ENCODE data around the gene CHCHD3. TPM values are rescaled to one million over a fixed set of nuclear protein-coding genes. Genes with fewer than 3 reads are reported as not detected.

The CHCHD3 gene
- total RNA-seq, 1 experiment from 2014 or later: 89.9 TPM

GRCh38 chr7:132979524-132979923 lies 102.4 kb downstream of the CHCHD3 start:
- no peak for DNase-seq
- no peak overlapping the region for H3K4me3 Mint-ChIP-seq (ENCODE audit: low read depth, unreplicated experiment)
- CTCF ChIA-PET: interaction anchor here (0.6 kb wide), 1 partner anchor 278 kb away, joined by 3 read pairs; no protein-coding TSS in a partner anchor
- TF ChIP-seq CTCF (IDR thresholded peaks at IDR 0.05; ENCODE audit: unreplicated experiment): no peak
- H3K4me1 Mint-ChIP-seq (ENCODE audit: low read depth, unreplicated experiment): no peaks in the 10 kb centered on the region
- no peaks in the 10 kb centered on the region for H3K36me3 Mint-ChIP-seq (ENCODE audit: insufficient read depth, unreplicated experiment)
- H3K9me3 Mint-ChIP-seq (ENCODE audit: low read depth, unreplicated experiment): no peaks in the 10 kb centered on the region
- no TSS peak for BruUV-seq (replicated peaks)
- H3K27ac Mint-ChIP-seq (ENCODE audit: unreplicated experiment): no peak overlapping the region
- intact Hi-C loops (cut with micrococcal nuclease; ENCODE audit: unreplicated experiment): no loop called here
- H3K27me3 Mint-ChIP-seq (ENCODE audit: unreplicated experiment): no peaks in the 10 kb centered on the region

- no peak for TF ChIP-seq CTCF (IDR thresholded peaks at IDR 0.05; ENCODE audit: unreplicated experiment)
- H3K27ac Mint-ChIP-seq (ENCODE audit: unreplicated experiment): no peak overlapping the region
- no peaks in the 10 kb centered on the region for H3K36me3 Mint-ChIP-seq (ENCODE audit: insufficient read depth, unreplicated experiment)
- no peaks in the 10 kb centered on the region for H3K9me3 Mint-ChIP-seq (ENCODE audit: low read depth, unreplicated experiment)
- no peak overlapping the region for H3K4me3 Mint-ChIP-seq (ENCODE audit: low read depth, unreplicated experiment)
- intact Hi-C loops (cut with micrococcal nuclease; ENCODE audit: unreplicated experiment): no loop called here
- no TSS peak for BruUV-seq (replicated peaks)
- H3K4me1 Mint-ChIP-seq (ENCODE audit: low read depth, unreplicated experiment): no peaks in the 10 kb centered on the region
- no peak for DNase-seq
- CTCF ChIA-PET: no interaction called here
- no peaks in the 10 kb centered on the region for H3K27me3 Mint-ChIP-seq (ENCODE audit: unreplicated experiment)
These were observed 104.7 kb downstream of the CHCHD3 start for GRCh38 chr7:132977234-132977633.

- no peaks in the 10 kb centered on the region for H3K36me3 Mint-ChIP-seq (ENCODE audit: insufficient read depth, unreplicated experiment)
- BruUV-seq (replicated peaks): no TSS peak
- H3K4me1 Mint-ChIP-seq (ENCODE audit: low read depth, unreplicated experiment): no peaks in the 10 kb centered on the region
- no peaks in the 10 kb centered on the region for H3K27me3 Mint-ChIP-seq (ENCODE audit: unreplicated experiment)
- no peak overlapping the region for H3K4me3 Mint-ChIP-seq (ENCODE audit: low read depth, unreplicated experiment)
- no peak for TF ChIP-seq CTCF (IDR thresholded peaks at IDR 0.05; ENCODE audit: unreplicated experiment)
- intact Hi-C loops (cut with micrococcal nuclease; ENCODE audit: unreplicated experiment): no loop called here
- CTCF ChIA-PET: no interaction called here
- no peaks in the 10 kb centered on the region for H3K9me3 Mint-ChIP-seq (ENCODE audit: low read depth, unreplicated experiment)
- no peak overlapping the region for H3K27ac Mint-ChIP-seq (ENCODE audit: unreplicated experiment)
- no peak for DNase-seq
These were observed 109.1 kb downstream of the CHCHD3 start for GRCh38 chr7:132972745-132973144.

GRCh38 chr7:132970257-132970656 lies 111.6 kb downstream of the CHCHD3 start:
- H3K27me3 Mint-ChIP-seq (ENCODE audit: unreplicated experiment): no peaks in the 10 kb centered on the region
- no peaks in the 10 kb centered on the region for H3K9me3 Mint-ChIP-seq (ENCODE audit: low read depth, unreplicated experiment)
- H3K4me1 Mint-ChIP-seq (ENCODE audit: low read depth, unreplicated experiment): no peaks in the 10 kb centered on the region
- CTCF ChIA-PET: no interaction called here
- H3K27ac Mint-ChIP-seq (ENCODE audit: unreplicated experiment): no peak overlapping the region
- BruUV-seq (replicated peaks): no TSS peak
- no peak for DNase-seq
- intact Hi-C loops (cut with micrococcal nuclease; ENCODE audit: unreplicated experiment): no loop called here
- no peak overlapping the region for H3K4me3 Mint-ChIP-seq (ENCODE audit: low read depth, unreplicated experiment)
- H3K36me3 Mint-ChIP-seq (ENCODE audit: insufficient read depth, unreplicated experiment): no peaks in the 10 kb centered on the region
- TF ChIP-seq CTCF (IDR thresholded peaks at IDR 0.05; ENCODE audit: unreplicated experiment): no peak

All from Calu3 (cell line).